Measurements from ENCODE around the gene ELOB.
A peak's percentile ranks its signal among the peaks of the same experiment; 100 is the strongest.
"Not testable (repeated sequence)": the region's sequence is repeated elsewhere in the genome, so short reads cannot be mapped to it uniquely, and the experiment has no call there.

The ELOB gene

GRCh38 chr16:2745116-2745890 lies 31.8 kb downstream of the ELOB start:
- no peak for DNase-seq (ENCODE audit: low read depth)

DNA sequence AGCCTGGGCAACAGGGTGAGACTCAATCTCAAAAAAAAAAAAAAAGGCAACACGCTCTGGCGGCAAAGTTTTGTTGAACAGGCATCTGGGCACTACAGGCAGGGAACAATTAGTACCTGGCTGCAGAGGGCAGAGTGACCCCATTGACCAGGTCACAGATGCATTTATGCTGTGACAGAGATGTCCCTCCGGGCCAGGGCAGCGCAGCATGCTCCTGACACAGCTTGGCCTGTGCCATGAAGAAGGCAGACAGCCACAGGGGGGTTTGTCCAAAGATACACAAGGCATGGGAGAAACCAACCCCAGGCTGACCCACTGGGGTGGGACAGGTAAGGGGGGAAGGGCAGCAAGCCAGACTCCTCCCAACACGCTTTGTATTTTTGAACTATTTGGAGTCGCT lies 32.4 kb downstream of the ELOB start:
- no peak for DNase-seq (ENCODE audit: low read depth)

DNA sequence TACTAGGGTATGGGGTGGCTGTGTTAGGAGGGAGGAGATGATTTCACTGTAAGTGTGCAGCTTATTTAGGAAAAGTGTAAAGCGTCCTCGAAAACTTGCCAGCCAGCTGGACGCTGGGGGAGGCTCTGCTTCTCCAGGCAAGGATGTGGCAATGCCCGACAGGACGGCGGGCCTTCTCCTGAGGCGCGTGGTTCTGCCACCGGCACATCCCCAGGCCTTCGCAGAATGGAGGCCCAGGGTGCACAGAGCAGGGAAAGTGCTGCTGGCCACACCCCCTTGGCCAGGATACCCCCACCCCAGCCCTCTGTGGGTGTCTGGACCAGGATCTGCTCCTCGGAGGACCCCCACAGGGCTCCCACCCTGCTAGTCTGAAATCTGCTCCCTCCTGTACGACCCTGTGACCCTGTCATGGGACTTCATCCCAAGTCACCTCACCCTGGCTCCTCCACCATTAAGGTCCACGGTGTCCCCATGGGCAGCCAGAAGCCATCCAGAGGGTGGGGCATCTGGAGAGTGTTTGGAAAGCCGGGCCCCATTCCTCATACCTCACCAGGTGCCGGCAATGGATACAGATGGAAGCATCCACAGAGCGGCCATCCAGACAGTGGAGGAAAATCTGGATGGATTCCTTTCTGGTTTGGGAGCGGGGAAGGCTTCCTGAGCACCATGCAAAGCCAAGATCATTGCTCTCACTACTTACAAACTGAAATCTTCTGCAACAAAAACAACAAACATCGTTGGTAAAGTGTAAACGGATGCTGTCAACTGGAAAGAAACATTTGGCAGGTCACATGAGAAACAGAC lies 33.9 kb downstream of the ELOB start:
- DNase-seq (ENCODE audit: low read depth) = no peak

DNA sequence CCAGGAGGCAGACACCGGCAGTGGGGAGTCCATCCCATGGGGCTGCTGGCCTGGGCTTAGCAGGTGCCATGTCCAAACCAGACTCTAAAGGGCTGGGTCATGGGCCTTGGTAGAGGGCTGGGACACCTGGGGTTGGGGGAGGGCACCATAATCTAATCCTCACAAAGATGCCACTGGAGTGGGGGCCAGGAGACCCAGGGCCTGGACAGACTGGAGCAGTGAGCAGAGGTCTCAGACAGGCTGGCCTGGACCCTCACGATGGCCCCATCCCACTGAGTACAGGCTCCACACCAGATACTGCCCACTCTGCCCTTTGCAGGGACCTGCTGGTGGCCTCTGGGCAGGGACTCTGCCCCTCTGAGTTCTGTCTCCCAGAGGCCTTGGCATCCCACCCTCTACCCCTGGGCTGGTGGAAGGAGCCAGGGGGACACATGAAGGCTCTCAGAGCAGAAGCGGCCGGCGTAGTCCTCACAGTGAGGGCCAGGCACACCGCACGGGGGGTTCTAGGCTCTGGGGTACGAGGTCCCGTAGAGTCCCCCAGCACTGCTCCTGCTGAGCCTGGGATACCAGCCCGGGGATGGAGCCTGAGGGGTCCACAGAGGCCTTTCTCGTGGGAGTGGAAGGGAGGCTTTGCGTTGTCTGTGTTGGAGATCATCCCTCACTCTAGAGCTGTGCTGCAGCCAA lies 34.6 kb downstream of the ELOB start:
- no peak for DNase-seq (ENCODE audit: low read depth)

GRCh38 chr16:2741168-2741567 lies 35.9 kb downstream of the ELOB start:
- no peak for DNase-seq (ENCODE audit: low read depth)

GRCh38 chr16:2740476-2740875 lies 36.6 kb downstream of the ELOB start:
- no peak for DNase-seq (ENCODE audit: low read depth)

DNA sequence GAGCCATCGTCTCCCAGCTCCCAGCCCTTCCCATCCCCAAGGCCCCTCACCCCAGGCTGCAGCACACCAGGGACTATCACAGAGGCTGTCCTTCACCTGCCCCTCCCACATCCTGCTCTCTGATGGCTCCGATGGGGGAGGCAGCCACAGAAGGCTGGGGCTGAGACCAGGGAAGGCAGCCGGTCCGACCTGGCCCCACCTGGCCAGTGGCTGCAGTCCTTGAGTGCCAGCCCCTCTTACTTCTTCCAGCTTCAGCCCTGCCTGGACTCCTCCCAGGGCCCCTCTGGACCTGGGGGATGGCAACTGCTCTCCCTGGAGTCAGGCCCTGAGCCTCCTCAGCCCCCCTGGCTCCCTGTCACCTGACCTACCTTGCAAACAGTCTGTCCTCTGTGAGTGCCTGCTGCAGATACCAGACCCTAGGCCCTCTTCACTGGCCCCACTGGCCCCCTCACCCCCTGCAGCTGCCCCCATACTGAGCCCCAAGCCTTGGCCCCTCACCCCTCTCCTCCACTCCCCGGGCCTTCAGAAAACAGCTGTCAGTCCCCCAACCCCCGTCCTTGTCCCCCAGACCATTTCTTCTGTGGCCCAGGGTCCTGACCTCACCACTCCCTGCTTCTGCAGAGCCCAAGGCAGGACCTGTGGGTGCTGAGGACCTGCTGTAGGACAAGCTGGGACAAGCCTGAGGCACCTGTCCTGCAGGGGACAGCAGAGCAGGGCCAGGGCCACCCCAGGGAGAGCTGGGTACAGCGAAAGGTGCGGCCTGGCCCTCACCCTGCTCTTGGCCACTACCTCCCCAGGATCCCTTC lies 37.3 kb downstream of the ELOB start:
- no peak for DNase-seq (ENCODE audit: low read depth)

GRCh38 chr16:2738615-2739014 lies 38.5 kb downstream of the ELOB start:
- no peak for DNase-seq (ENCODE audit: low read depth)

DNA sequence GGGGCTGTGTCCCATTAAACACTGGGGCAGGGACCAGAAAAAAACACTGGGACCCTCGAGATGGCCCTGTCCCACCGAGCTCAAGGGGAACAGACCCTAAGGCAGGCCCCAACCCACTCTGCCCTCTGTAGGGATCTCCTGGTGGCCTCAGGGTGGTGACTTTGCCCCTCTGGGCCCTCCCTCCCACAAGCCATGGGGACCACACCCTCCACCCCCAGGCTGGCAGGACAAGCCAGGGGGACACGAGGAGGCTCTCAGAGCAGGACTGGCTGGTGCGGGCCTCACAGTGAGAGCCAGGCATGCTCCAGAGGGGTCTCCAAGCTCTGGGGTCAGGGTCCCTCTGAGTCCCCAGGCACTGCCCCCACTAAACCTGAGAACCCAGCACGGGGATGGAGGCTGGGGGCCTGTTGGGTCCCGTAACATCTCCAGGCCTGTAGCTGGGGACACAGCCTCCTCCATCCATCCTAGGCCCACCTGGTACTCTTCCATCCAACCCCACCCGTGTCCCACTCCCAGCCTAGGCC lies 39.1 kb downstream of the ELOB start:
- no peak for DNase-seq (ENCODE audit: low read depth)

GRCh38 chr16:2737238-2737605 lies 39.9 kb downstream of the ELOB start:
- no peak for DNase-seq (ENCODE audit: low read depth)

DNA sequence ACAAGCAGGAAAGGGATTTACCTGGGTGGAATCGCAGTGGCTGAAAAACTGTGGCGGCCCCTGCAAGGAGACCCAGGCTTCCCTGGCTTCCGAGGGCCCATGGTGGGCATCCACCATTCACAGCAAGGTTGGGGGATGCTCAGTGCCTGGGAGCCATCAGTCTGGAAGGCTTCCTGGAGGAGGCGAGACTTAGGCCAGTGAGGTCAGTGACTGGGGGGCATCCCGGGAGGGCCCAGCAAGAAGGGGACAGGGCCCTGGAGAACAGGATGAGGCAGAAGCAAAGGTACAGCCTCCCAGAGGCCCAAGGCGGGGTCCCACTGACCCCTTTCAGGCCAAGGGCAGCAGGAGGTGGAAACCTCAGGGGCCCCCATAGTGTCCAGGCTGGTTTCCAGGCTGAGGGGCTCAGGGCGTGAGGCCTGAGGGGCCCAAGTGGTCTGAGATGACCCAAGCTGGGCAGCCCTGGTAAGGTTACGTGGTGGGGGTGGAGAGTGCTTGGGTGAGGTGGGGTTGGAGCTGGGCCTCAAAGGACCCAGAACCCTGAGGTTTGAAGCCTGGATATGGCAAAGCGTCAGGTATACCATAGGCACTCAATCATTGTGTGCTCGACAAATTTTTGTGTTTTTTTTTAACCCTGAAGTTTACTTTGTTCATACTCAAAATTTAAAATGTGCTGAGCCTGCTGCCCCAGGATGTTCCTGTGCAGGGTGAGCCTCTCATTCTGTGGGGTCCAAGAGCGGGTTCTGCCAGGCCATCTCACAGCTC lies 40.4 kb downstream of the ELOB start:
- DNase-seq (ENCODE audit: low read depth) = no peak

DNA sequence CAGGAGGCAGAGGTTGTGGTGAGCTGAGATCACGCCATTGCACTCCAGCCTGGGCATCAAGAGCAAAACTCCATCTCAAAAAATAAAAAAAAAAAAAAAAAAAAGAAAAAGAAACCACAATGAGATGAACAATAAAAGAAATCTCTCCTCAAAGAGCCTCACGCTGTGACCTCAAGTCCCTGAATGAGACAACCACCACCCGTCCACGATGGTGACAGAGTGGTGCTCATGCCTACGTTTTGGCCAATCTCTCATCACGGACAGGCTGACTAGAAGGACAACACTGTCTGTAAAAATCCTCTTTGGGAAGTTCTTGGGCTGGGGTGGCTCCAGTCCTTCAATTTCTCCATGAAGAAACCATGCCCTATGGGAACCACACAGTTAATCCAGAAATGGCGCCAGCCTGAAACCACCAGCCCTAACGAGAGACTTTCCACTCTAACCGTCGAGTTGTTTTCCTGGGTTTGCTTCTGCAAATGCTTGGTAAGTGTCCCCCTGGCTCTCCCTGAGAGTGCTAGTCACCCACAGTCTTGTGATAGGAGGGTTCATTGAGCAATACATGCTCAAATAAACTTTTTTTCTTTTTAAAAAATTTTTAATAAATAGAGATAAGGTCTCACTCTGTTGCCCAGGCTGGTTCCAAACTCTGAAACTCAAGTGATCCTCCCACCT lies 42.1 kb downstream of the ELOB start:
- peak; percentile 7 for DNase-seq (ENCODE audit: low read depth)

DNA sequence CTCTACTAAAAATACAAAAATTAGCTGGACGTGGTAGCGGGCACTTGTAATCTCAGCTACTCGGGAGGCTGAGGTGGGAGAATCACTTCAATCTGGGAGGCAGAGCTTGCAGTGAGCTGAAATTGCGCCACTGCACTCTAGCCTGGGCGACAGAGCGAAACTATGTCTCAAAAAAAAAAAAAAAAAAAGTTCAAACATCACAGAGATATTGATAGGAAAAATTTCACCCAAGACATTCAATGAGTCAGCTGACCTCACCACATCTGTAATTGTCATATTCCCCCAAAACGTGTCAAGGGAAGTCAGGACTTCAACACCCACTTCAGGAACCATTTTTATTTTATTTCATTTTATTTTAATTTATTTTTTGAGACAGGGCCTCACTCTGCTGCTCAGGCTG lies 49.0 kb downstream of the ELOB start:
- no peak for DNase-seq (ENCODE audit: low read depth)

- no peak for DNase-seq (ENCODE audit: low read depth)
These were observed 50.2 kb downstream of the ELOB start for GRCh38 chr16:2726923-2727322.

DNA sequence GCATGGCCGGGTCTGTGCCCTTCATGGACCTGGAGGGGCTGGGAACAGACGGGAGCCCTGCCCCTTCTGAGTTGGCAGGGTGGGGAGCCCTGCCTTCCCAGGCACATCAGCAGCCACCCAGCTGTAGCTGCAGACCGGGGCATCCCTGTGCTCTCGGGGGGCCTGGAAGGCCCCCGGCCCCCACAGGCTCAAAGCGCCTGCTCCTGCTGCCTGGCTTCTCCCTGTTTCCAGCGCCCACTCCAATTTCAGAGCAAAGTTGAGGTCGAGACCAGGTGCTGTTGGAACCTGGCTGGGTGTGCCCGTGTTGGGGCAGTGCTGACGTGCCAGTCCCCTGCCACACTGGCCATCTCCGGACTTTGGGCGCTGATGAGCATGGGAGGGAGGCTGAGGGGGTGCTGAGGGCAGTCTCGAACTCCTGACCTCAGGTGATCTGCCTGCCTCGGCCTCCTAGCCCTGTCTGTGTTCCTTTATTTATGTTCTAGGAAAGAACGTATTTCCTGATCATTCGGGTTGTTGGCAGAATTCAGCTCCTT lies 52.2 kb downstream of the ELOB start:
- DNase-seq (ENCODE audit: low read depth) = no peak

DNA sequence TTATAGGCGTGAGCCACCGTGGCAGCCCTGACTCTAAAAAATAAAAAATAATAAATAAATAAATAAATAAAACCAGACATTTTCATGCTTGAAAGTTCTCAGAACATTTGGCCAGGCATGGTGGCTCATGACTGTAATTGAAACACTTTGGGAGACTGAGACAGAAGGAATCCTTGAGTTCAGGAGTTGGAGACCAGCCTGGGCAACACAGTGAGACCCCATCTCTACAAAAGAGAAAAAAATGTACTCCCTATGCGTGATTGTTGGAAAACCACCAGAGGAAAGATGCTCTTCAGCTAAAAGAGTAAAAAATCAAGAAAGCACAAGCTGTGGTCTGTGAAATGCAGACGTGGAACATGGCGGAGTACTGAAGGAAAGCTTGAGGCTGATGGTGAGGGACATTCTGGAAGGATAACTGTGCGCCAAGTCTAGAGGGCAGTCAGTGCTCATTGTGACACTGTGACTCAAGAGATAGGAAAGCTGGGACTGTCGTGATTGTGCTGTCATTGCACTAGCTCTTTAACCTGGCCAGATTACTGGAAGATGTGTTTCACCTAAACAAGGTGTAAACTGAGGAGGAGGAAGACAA lies 52.9 kb downstream of the ELOB start:
- no peak for DNase-seq (ENCODE audit: low read depth)

- not testable (repeated sequence) for DNase-seq (ENCODE audit: low read depth)
These were observed 55.4 kb downstream of the ELOB start for GRCh38 chr16:2721634-2722173.
